Measurements from ENCODE around the gene BCL2L14. TPM values are rescaled to one million over a fixed set of nuclear protein-coding genes. Genes with fewer than 3 reads are reported as not detected.

The BCL2L14 gene
- total and polyA plus RNA-seq, 2 of the 13 experiments (the other 11 are each of a cell fraction or from before 2014, with no cell fraction given): 0.11 TPM; not detected in 1

DNA sequence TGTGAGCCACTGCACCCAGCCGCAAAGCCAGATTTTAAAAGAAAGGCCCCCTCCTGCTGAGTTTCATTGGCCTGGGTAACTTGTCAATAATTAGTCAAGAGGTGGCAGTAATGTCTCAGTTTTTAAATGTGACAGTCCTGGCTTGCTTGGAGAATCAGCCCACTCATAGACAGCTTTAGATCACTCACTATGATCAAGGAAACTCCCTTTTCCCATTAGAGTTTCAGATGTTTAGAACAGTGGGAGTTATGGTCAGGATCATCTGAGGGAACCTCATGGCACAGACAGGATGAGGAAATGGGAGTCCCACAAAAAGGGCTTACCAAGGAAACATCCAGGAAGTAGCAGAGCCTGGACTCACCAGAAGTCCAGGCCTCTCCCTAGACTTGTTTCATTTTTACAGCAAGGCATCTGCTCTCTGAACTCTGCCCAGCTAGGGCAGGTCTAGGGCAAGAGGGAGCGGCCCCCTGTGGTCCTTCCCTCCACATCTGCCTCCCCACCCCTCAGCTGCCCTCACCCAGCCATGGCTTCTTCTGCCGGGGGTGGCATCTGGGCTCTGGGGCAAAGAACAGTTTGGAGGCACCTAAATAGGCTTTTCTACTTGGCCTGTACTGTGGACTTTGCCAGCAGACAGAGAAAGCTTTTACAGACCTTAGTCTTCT lies 11.2 kb downstream of the BCL2L14 start (continued):
- TF ChIP-seq, protein P1, sequence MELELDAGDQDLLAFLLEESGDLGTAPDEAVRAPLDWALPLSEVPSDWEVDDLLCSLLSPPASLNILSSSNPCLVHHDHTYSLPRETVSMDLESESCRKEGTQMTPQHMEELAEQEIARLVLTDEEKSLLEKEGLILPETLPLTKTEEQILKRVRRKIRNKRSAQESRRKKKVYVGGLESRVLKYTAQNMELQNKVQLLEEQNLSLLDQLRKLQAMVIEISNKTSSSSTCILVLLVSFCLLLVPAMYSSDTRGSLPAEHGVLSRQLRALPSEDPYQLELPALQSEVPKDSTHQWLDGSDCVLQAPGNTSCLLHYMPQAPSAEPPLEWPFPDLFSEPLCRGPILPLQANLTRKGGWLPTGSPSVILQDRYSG (CRISPR knock-in tag; IDR thresholded peaks at IDR 0.05): no peak
- no peak for TF ChIP-seq ATF7 (IDR thresholded peaks at IDR 0.05)
- TF ChIP-seq ATF7 (CRISPR knock-in tag; IDR thresholded peaks at IDR 0.05): no peak
- TF ChIP-seq ZNF746 (CRISPR knock-in tag; IDR thresholded peaks at IDR 0.05): no peak
- TF ChIP-seq ZBTB38 (CRISPR knock-in tag; IDR thresholded peaks at IDR 0.05): no peak

DNA sequence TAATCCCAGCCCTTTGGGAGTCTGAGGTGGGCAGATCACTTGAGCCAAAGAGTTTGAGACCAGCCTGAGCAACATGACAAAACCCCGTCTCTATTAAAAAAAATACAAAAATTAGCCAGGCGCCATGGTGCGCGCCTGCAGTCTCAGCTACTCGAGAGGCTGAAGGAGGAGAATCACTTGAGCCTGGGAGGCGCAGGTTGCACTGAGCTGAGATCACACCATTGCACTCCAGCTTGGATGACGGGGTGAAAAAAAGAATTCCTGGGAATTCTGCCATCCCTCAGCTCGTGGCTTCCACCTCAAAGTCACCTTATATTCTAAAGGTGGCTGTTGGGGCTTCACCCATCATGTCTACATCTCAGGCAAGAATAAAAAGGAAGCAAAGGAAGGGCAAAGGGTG lies 12.9 kb downstream of the BCL2L14 start:
- 70% methylated on average over 8 of the region's 8 CpGs for WGBS (ENCODE audit: low lambda C conversion rate)
- Histone ChIP-seq H3K9ac (ENCODE audit: insufficient read depth, low read depth, low read length) (no peak overlapping the region), H3K9me3 (ENCODE audit: low read length) (no peaks in the 10 kb centered on the region), H3K4me1 (ENCODE audit: insufficient read depth, low read length) (peaks cover 46% of the 10 kb centered on the region), H3K36me3 (replicated peaks in 1 of 2; ENCODE audit: control insufficient read depth in 1 of 2, insufficient read depth in 2 of 2, low read length in 2 of 2) (no peaks in the 10 kb centered on the region), H4K20me1 (ENCODE audit: insufficient read depth, low read length) (no peaks in the 10 kb centered on the region), H3K27me3 (ENCODE audit: control insufficient read depth in 1 of 2, insufficient read depth in 2 of 2, low read length in 2 of 2) (no peaks in the 10 kb centered on the region; a peak in 1 of 5 replicates), H3K27ac (ENCODE audit: extremely low read length, insufficient read depth, low read length) (no peak overlapping the region), H2AFZ (ENCODE audit: low read length) (no peak overlapping the region), H3K4me3 (replicated peaks in 1 of 3; ENCODE audit: insufficient read depth in 1 of 3, low read depth in 2 of 3, low read length in 3 of 3) (no peak overlapping the region), H3K4me2 (ENCODE audit: low read depth, low read length) (no peak overlapping the region), H3K79me2 (ENCODE audit: insufficient read depth, low read length) (no peaks in the 10 kb centered on the region)
- FAIRE-seq: no peak
- ChIA-PET CTCF (ENCODE audit: low intra/inter-chr PET ratio, low total read pairs) (no interaction called here), POLR2A (no interaction called here)
- no peak for TF ChIP-seq KMT2B (CRISPR knock-in tag; IDR thresholded peaks at IDR 0.05)
- no peak for TF ChIP-seq KDM4B (CRISPR knock-in tag; IDR thresholded peaks at IDR 0.05)
- no peak for TF ChIP-seq PITX1 (CRISPR knock-in tag; IDR thresholded peaks at IDR 0.05)
- TF ChIP-seq SAP130 (CRISPR knock-in tag; IDR thresholded peaks at IDR 0.05; ENCODE audit: low read depth): no peak
- no peak for TF ChIP-seq SNAI1 (CRISPR knock-in tag; IDR thresholded peaks at IDR 0.05; ENCODE audit: borderline replicate concordance)
- TF ChIP-seq, protein P2, sequence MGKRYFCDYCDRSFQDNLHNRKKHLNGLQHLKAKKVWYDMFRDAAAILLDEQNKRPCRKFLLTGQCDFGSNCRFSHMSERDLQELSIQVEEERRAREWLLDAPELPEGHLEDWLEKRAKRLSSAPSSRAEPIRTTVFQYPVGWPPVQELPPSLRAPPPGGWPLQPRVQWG (CRISPR knock-in tag; IDR thresholded peaks at IDR 0.05; ENCODE audit: borderline replicate concordance, low read depth): no peak
- BruUV-seq (replicated peaks): no TSS peak
- intact Hi-C loops (cut with micrococcal nuclease; ENCODE audit: unreplicated experiment) (loop anchor here (2.0 to 5.0 kb wide), 2 partner anchors 184 to 243 kb away; partner anchors contain the start of gene LRP6), in situ Hi-C loops (cut with HindIII; ENCODE audit: extremely low pct_ligation_motif_present, low pct_unique_long_range_greater_than_20kb) (loop anchor here (5.0 to 25.0 kb wide), 2 partner anchors 239 to 629 kb away; partner anchors contain the start of gene CDKN1B)
- ATAC-seq: no peak
- no peak for DNase-seq (ENCODE audit: low spot score)
